Midbrain (tissue), 1 donor: Measurements from ENCODE around the gene PEX11G.
"Not testable (repeated sequence)": the region's sequence is repeated elsewhere in the genome, so short reads cannot be mapped to it uniquely, and the experiment has no call there.

Experiments
- DNase-seq: peaks from one replicate; lab custom pipeline; 2025; lab: John Stamatoyannopoulos, UW

The PEX11G gene

GRCh38 chr19:7433456-7433855, 55.4 kb downstream of the PEX11G start:
- not testable (repeated sequence) for DNase-seq

GRCh38 chr19:7429638-7430282, 59.1 kb downstream of the PEX11G start:
- no peak for DNase-seq

- no peak for DNase-seq
Measured at GRCh38 chr19:7428651-7429113, 60.2 kb downstream of the PEX11G start.

GRCh38 chr19:7427944-7428343, 60.9 kb downstream of the PEX11G start:
- DNase-seq: no peak

GRCh38 chr19:7426986-7427385, 61.8 kb downstream of the PEX11G start:
- DNase-seq: no peak
